Measurements from ENCODE around the gene KLF9. TPM values are rescaled to one million over a fixed set of nuclear protein-coding genes. Genes with fewer than 3 reads are reported as not detected.

Gene KLF9
- total RNA-seq, 4 donors from 2014 or later: 60.3 to 111 (median 82.9) TPM

DNA sequence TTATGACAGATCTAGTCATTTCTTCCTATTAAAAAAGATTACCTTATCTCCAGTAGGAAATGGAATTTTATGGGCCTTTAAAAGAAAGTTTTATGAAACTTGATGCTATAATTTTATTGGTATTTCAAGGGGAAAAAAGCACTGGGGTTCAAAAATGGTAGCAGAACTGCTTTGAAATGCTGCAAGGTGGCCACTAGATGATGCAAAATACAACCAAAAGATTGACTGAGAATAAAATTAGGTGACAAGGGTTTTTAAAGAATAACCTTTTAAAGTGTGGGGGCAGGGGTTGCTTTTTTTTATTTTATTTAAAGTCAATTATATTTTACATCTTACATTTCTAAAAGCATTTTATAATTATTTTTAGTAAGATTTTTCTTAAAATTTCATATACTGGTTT lies 61.7 kb downstream of the KLF9 start:
- H3K27ac ChIP-seq: peak overlapping the region in 2 of 4 donors; percentile 23 to 28
- no peaks in the 10 kb centered on the region for H3K27me3 ChIP-seq
- no peaks in the 10 kb centered on the region for H3K9me3 ChIP-seq
- peaks cover 0 to 19% (median 8%) of the 10 kb centered on the region in 4 donors for H3K36me3 ChIP-seq
- TF ChIP-seq EP300 (IDR thresholded peaks at IDR 0.05; ENCODE audit: low read depth): no peak
- peak; percentile 59 to 77 (median 68) for TF ChIP-seq CTCF (IDR thresholded peaks at IDR 0.05)
- in situ Hi-C loops (cut with MboI; ENCODE audit: low pct_ligation_motif_present in 1 of 4, low pct_unique_long_range_greater_than_20kb in 1 of 4, low sequenced_read_pairs in 3 of 4): loop anchor here in 2 of 4 donors (10.0 to 25.0 kb wide), 2 partner anchors 134 to 252 kb away; no protein-coding TSS in a partner anchor
- intact Hi-C loops (cut with DNase I; ENCODE audit: low total_unique reads): loop anchor here (5.0 kb wide), 1 partner anchor 249 kb away; no protein-coding TSS in a partner anchor
- DNase-seq: no peak
- no peak overlapping the region for H3K4me3 ChIP-seq
- H3K4me1 ChIP-seq: peaks cover 0 to 9% (median 0%) of the 10 kb centered on the region in 4 donors

- Histone ChIP-seq H3K9me3 (no peaks in the 10 kb centered on the region), H3K36me3 (peaks cover 0 to 21% (median 10%) of the 10 kb centered on the region in 4 donors), H3K4me3 (no peak overlapping the region), H3K27me3 (no peaks in the 10 kb centered on the region), H3K27ac (peak overlapping the region in 3 of 4 donors; percentile 16 to 28 (median 23)), H3K4me1 (peaks cover 0 to 9% (median 0%) of the 10 kb centered on the region in 4 donors)
- intact Hi-C loops (cut with DNase I; ENCODE audit: low total_unique reads): loop anchor here (5.0 kb wide), 1 partner anchor 250 kb away; no protein-coding TSS in a partner anchor
- in situ Hi-C loops (cut with MboI; ENCODE audit: low pct_ligation_motif_present in 1 of 4, low pct_unique_long_range_greater_than_20kb in 1 of 4, low sequenced_read_pairs in 3 of 4): loop anchor here in 2 of 4 donors (10.0 to 25.0 kb wide), 2 partner anchors 135 to 252 kb away; no protein-coding TSS in a partner anchor
- WGBS, 2 donors (ENCODE audit: low coverage in 1 of 2): 40 to 55% methylated on average over 1 of the region's 1 CpG
- TF ChIP-seq EP300 (IDR thresholded peaks at IDR 0.05; ENCODE audit: low read depth) (no peak), POLR2AphosphoS5 (IDR thresholded peaks at IDR 0.05) (no peak), CTCF (IDR thresholded peaks at IDR 0.05) (no peak), POLR2A (IDR thresholded peaks at IDR 0.05) (no peak)
- no peak for DNase-seq
These were observed 62.1 kb downstream of the KLF9 start for GRCh38 chr9:70352356-70352755.

- TF ChIP-seq CTCF (IDR thresholded peaks at IDR 0.05): no peak
- TF ChIP-seq POLR2A (IDR thresholded peaks at IDR 0.05): no peak
- no peak for TF ChIP-seq POLR2AphosphoS5 (IDR thresholded peaks at IDR 0.05)
- no peak for TF ChIP-seq EP300 (IDR thresholded peaks at IDR 0.05; ENCODE audit: low read depth)
- no peak for DNase-seq
- no peaks in the 10 kb centered on the region for H3K9me3 ChIP-seq
- intact Hi-C loops (cut with DNase I; ENCODE audit: low total_unique reads): no loop called here
- H3K4me1 ChIP-seq: no peaks in the 10 kb centered on the region
- in situ Hi-C loops (cut with MboI; ENCODE audit: low pct_ligation_motif_present in 1 of 4, low pct_unique_long_range_greater_than_20kb in 1 of 4, low sequenced_read_pairs in 3 of 4): loop anchor here (5.0 to 10.0 kb wide), 4 partner anchors 58 to 258 kb away; no protein-coding TSS in a partner anchor
- no peak overlapping the region for H3K4me3 ChIP-seq
- H3K27me3 ChIP-seq: no peaks in the 10 kb centered on the region
- peaks cover 0 to 27% (median 7%) of the 10 kb centered on the region in 4 donors for H3K36me3 ChIP-seq
- no peak overlapping the region for H3K27ac ChIP-seq
- 78 to 80% methylated on average over 2 of the region's 2 CpGs for WGBS, 2 donors (ENCODE audit: low coverage in 1 of 2)
These were observed 67.4 kb downstream of the KLF9 start for GRCh38 chr9:70347046-70347445.

DNA sequence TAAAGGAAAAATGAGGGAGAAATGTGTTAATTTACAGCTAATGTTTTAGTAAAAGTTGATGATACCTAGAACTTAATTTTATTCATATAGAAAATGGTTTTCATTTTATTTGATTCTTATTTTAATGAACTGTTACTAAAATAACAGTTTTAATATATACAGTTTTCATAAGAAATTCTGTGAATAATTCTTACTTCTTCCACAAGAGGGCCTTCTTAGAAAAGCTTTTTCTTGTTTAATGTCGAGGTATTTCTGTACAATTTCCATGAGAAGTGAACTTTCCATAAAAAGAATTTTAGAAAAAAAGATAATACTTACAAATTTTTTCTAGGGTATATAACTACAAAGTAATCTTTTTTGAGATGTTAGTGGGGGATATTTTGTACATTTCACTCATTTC lies 73.9 kb downstream of the KLF9 start:
- Histone ChIP-seq H3K27me3 (no peaks in the 10 kb centered on the region), H3K9me3 (no peaks in the 10 kb centered on the region), H3K4me3 (no peak overlapping the region), H3K36me3 (peaks cover 0 to 4% (median 0%) of the 10 kb centered on the region in 4 donors), H3K27ac (no peak overlapping the region), H3K4me1 (peaks cover 0 to 3% (median 0%) of the 10 kb centered on the region in 4 donors)
- no peak for DNase-seq
- intact Hi-C loops (cut with DNase I; ENCODE audit: low total_unique reads) (no loop called here), in situ Hi-C loops (cut with MboI; ENCODE audit: low pct_ligation_motif_present in 1 of 4, low pct_unique_long_range_greater_than_20kb in 1 of 4, low sequenced_read_pairs in 3 of 4) (loop anchor here (10.0 kb wide), 3 partner anchors 64 to 264 kb away; no protein-coding TSS in a partner anchor)
- TF ChIP-seq POLR2AphosphoS5 (IDR thresholded peaks at IDR 0.05) (no peak), POLR2A (IDR thresholded peaks at IDR 0.05) (no peak), CTCF (IDR thresholded peaks at IDR 0.05) (peak; percentile 53 to 77 (median 60)), EP300 (IDR thresholded peaks at IDR 0.05; ENCODE audit: low read depth) (no peak)
- 0 to 2% methylated on average over 1 of the region's 1 CpG for WGBS, 2 donors (ENCODE audit: low coverage in 1 of 2)

Other genes with a start within 250 kb of the KLF9 start
- 10 to 100 TPM; 20.2 to 86.1 (median 24.0) TPM for gene SMC5, start 155.7 kb downstream of the KLF9 start, total RNA-seq